ENCODE measurements around the gene JAKMIP1.
"Not testable (repeated sequence)": the region's sequence is repeated elsewhere in the genome, so short reads cannot be mapped to it uniquely, and the experiment has no call there.

Gene JAKMIP1

GRCh38 chr4:6141021-6141420 lies 59.3 kb downstream of the JAKMIP1 start:
- DNase-seq: not testable (repeated sequence)

- DNase-seq: no peak
These were observed 62.6 kb downstream of the JAKMIP1 start for GRCh38 chr4:6137747-6138135.

- no peak for DNase-seq
These were observed 63.2 kb downstream of the JAKMIP1 start for GRCh38 chr4:6137027-6137746.

- peak; percentile 10 to 37 for DNase-seq
These were observed 65.6 kb downstream of the JAKMIP1 start for GRCh38 chr4:6134612-6135220.

- no peak for DNase-seq
These were observed 67.6 kb downstream of the JAKMIP1 start for GRCh38 chr4:6132716-6133115.

- DNase-seq: no peak
These were observed 72.0 kb downstream of the JAKMIP1 start for GRCh38 chr4:6128221-6128850.

- no peak for DNase-seq
These were observed 73.2 kb downstream of the JAKMIP1 start for GRCh38 chr4:6126971-6127745.

GRCh38 chr4:6125103-6125651 lies 75.2 kb downstream of the JAKMIP1 start:
- no peak for DNase-seq

GRCh38 chr4:6124386-6125102 lies 75.8 kb downstream of the JAKMIP1 start:
- no peak for DNase-seq

- no peak for DNase-seq
These were observed 76.4 kb downstream of the JAKMIP1 start for GRCh38 chr4:6123976-6124375.

- DNase-seq: no peak
These were observed 76.8 kb downstream of the JAKMIP1 start for GRCh38 chr4:6123541-6123940.

- DNase-seq: no peak
These were observed 77.2 kb downstream of the JAKMIP1 start for GRCh38 chr4:6123116-6123515.

- no peak for DNase-seq
These were observed 77.9 kb downstream of the JAKMIP1 start for GRCh38 chr4:6122496-6122895.

GRCh38 chr4:6121941-6122340 lies 78.4 kb downstream of the JAKMIP1 start:
- no peak for DNase-seq

- no peak for DNase-seq
These were observed 79.0 kb downstream of the JAKMIP1 start for GRCh38 chr4:6121276-6121850.

GRCh38 chr4:6120361-6120760 lies 80.0 kb downstream of the JAKMIP1 start:
- no peak for DNase-seq

GRCh38 chr4:6119507-6120020 lies 80.8 kb downstream of the JAKMIP1 start:
- DNase-seq: no peak

GRCh38 chr4:6118201-6118600 lies 82.1 kb downstream of the JAKMIP1 start:
- DNase-seq: no peak

- DNase-seq: no peak
These were observed 83.6 kb downstream of the JAKMIP1 start for GRCh38 chr4:6116696-6117285.

GRCh38 chr4:6115746-6116586 lies 84.4 kb downstream of the JAKMIP1 start:
- DNase-seq: no peak
